Endometrial microvascular endothelial cells (primary cell): ENCODE data around the gene SH3BP5. TPM values are rescaled to one million over a fixed set of nuclear protein-coding genes. Genes with fewer than 3 reads are reported as not detected.

Experiments used
- in situ Hi-C: cut with HindIII; loops from 2 replicates; pipeline ENCODE4 v1.10.0; 2017; ENCODE audit warnings: low sequenced_read_pairs, low pct_unique_long_range_greater_than_20kb; ENCODE audit errors: inconsistent ontology term
- total RNA-seq: library from RNA; depleted of rRNA; stranded (reverse); fragments of >200 nt; gene quantifications from one replicate; pipeline ENCODE4 v1.2.3, GENCODE V29; 2015; ENCODE audit errors: inconsistent ontology term

SH3BP5 gene
- total RNA-seq, 1 donor from 2014 or later: 93.6 TPM

- in situ Hi-C loops: no loop called here
These were observed 44.6 kb downstream of the SH3BP5 start for GRCh38 chr3:15287565-15288330.

- in situ Hi-C loops: no loop called here
These were observed 46.4 kb downstream of the SH3BP5 start for GRCh38 chr3:15286022-15286421.

- in situ Hi-C loops: no loop called here
These were observed 48.1 kb downstream of the SH3BP5 start for GRCh38 chr3:15284121-15284889.

GRCh38 chr3:15283702-15284101, 48.7 kb downstream of the SH3BP5 start:
- in situ Hi-C loops: no loop called here

- in situ Hi-C loops: no loop called here
These were observed 50.6 kb downstream of the SH3BP5 start for GRCh38 chr3:15281817-15282216.

- in situ Hi-C loops: no loop called here
These were observed 51.4 kb downstream of the SH3BP5 start for GRCh38 chr3:15280853-15281532.

- in situ Hi-C loops: no loop called here
These were observed 52.5 kb downstream of the SH3BP5 start for GRCh38 chr3:15279671-15280402.

- in situ Hi-C loops: no loop called here
These were observed 53.2 kb downstream of the SH3BP5 start for GRCh38 chr3:15279205-15279604.

GRCh38 chr3:15277861-15278500, 54.4 kb downstream of the SH3BP5 start:
- in situ Hi-C loops: no loop called here

- in situ Hi-C loops: no loop called here
These were observed 56.2 kb downstream of the SH3BP5 start for GRCh38 chr3:15276028-15276724.

GRCh38 chr3:15273227-15273626, 59.2 kb downstream of the SH3BP5 start:
- in situ Hi-C loops: no loop called here

GRCh38 chr3:15272426-15273196, 59.8 kb downstream of the SH3BP5 start:
- in situ Hi-C loops: no loop called here

- in situ Hi-C loops: no loop called here
These were observed 60.5 kb downstream of the SH3BP5 start for GRCh38 chr3:15271785-15272381.

GRCh38 chr3:15271030-15271429, 61.4 kb downstream of the SH3BP5 start:
- in situ Hi-C loops: no loop called here

- in situ Hi-C loops: no loop called here
These were observed 63.0 kb downstream of the SH3BP5 start for GRCh38 chr3:15269091-15269989.

- in situ Hi-C loops: no loop called here
These were observed 64.3 kb downstream of the SH3BP5 start for GRCh38 chr3:15268033-15268631.
